H1 (cell line): ENCODE measurements around the gene CBLB. TPM values are rescaled to one million over a fixed set of nuclear protein-coding genes. Genes with fewer than 3 reads are reported as not detected.

Experiments used
- CTCF ChIA-PET: fragments of 300-600 bp; sonication (Branson Sonifier 250); formaldehyde crosslinking; loops from one replicate; lab custom pipeline; 2021; ENCODE audit not compliant: partially characterized antibody; lab: Charles Lee
- POLR2A ChIA-PET: fragments of 300-600 bp; sonication (Branson Sonifier 250); formaldehyde crosslinking; loops from one replicate; lab custom pipeline; 2021; ENCODE audit warnings: inconsistent platforms; ENCODE audit not compliant: partially characterized antibody; lab: Charles Lee
- DNase-seq, 2 experiments: peaks; one replicate each; pipeline versions ENCODE4 v3.0.0 to v3.0.0-alpha.2; 2010 to 2022; ENCODE audit warnings: low spot score in 2 of 2, low read depth in 1 of 2, mixed read lengths in 1 of 2
- FAIRE-seq: peaks from 2 replicates; lab custom pipeline; 2011; peaks lifted over from hg19 to GRCh38; lab: Jason Lieb, UNC
- H2AFZ ChIP-seq: 2 replicates; pipeline ENCODE4 v1.8.1; 2012; ENCODE audit warnings: low read length, inconsistent platforms
- H2AK5ac ChIP-seq: 2 replicates; pipeline ENCODE4 v1.6.1; 2013; ENCODE audit warnings: low read depth, low read length
- H2BK120ac ChIP-seq: replicated peaks from 2 replicates; pipeline ENCODE3; 2013; ENCODE audit warnings: low read depth, low read length, inconsistent platforms
- H2BK12ac ChIP-seq: 2 replicates; pipeline ENCODE4 v1.6.1; 2013; ENCODE audit warnings: low read depth, low read length
- H2BK15ac ChIP-seq: 2 replicates; pipeline ENCODE4 v1.6.1; 2013; ENCODE audit warnings: low read length
- H2BK20ac ChIP-seq: 2 replicates; pipeline ENCODE4 v1.6.1; 2013; ENCODE audit warnings: low read length
- H2BK5ac ChIP-seq: 2 replicates; pipeline ENCODE4 v1.6.1; 2013; ENCODE audit warnings: low read depth, low read length
- H3K14ac ChIP-seq: 2 replicates; pipeline ENCODE4 v1.6.1; 2013; ENCODE audit warnings: inconsistent platforms; ENCODE audit not compliant: insufficient read length
- H3K18ac ChIP-seq: 2 replicates; pipeline ENCODE4 v1.6.1; 2013; ENCODE audit warnings: low read length; ENCODE audit errors: extremely low read depth
- H3K23ac ChIP-seq: 2 replicates; pipeline ENCODE4 v1.6.1; 2013; ENCODE audit warnings: inconsistent platforms; ENCODE audit not compliant: insufficient read length
- H3K23me2 ChIP-seq: 2 replicates; pipeline ENCODE4 v1.6.1; 2013; ENCODE audit warnings: low read depth, low read length
- H3K27ac ChIP-seq: 2 replicates; pipeline ENCODE4 v1.6.1; 2011; ENCODE audit warnings: low read depth, low read length, inconsistent platforms
- H3K27me3 ChIP-seq, 4 experiments: replicated peaks in 1 of 4; 1 replicate in 1 of 4; 2 replicates in 3 of 4; pipeline versions ENCODE4 v1.6.1 to v1.8.1; 2011 to 2013; ENCODE audit warnings: low read length in 3 of 4, mild to moderate bottlenecking in 3 of 4, inconsistent platforms in 2 of 4, mixed read lengths in 2 of 4, moderate library complexity in 1 of 4; ENCODE audit not compliant: control insufficient read depth in 3 of 4, insufficient read depth in 3 of 4; ENCODE audit errors: extremely low read depth in 1 of 4
- H3K36me3 ChIP-seq, 4 experiments: 2 replicates each; pipeline versions ENCODE4 v1.6.1 to v1.8.1; 2011 to 2013; ENCODE audit warnings: mild to moderate bottlenecking in 4 of 4, low read length in 3 of 4, moderate library complexity in 2 of 4, control low read depth in 1 of 4, inconsistent platforms in 1 of 4; ENCODE audit not compliant: insufficient read depth in 4 of 4, control insufficient read depth in 2 of 4
- H3K4ac ChIP-seq: replicated peaks from 2 replicates; pipeline ENCODE3; 2013; ENCODE audit warnings: low read length, low read depth, mixed read lengths, inconsistent platforms; ENCODE audit not compliant: insufficient read length
- H3K4me1 ChIP-seq, 4 experiments: replicated peaks in 1 of 4; 1 replicate in 1 of 4; 2 replicates in 3 of 4; pipeline versions ENCODE4 v1.6.1 to v1.8.1; 2011 to 2013; ENCODE audit warnings: low read length in 3 of 4, inconsistent platforms in 2 of 4, mixed read lengths in 1 of 4; ENCODE audit not compliant: insufficient read depth in 4 of 4, control insufficient read depth in 3 of 4
- H3K4me2 ChIP-seq, 2 experiments: 2 replicates each; pipeline versions ENCODE4 v1.6.1 to v1.8.1; 2011 to 2013; ENCODE audit warnings: low read depth in 2 of 2, low read length in 2 of 2, control low read depth in 1 of 2, inconsistent platforms in 1 of 2, mild to moderate bottlenecking in 1 of 2; ENCODE audit not compliant: insufficient read depth in 1 of 2
- H3K4me3 ChIP-seq, 4 experiments: fragments of 200-600, 300-600 bp in 1 of 4; sonication (generic), shearing (Covaris generic), sonication (Bioruptor Twin) in 1 of 4; 2 replicates each; pipeline versions ENCODE4 v1.5.1 to v1.8.1; 2011 to 2016; ENCODE audit warnings: low read length in 4 of 4, low read depth in 3 of 4, control low read depth in 2 of 4, inconsistent platforms in 2 of 4, mild to moderate bottlenecking in 2 of 4, mixed read lengths in 1 of 4, moderate library complexity in 1 of 4; ENCODE audit not compliant: insufficient read depth in 2 of 4; ENCODE audit errors: extremely low read depth in 1 of 4
- H3K56ac ChIP-seq: replicated peaks from 2 replicates; pipeline ENCODE3; 2013; ENCODE audit warnings: low read depth, mild to moderate bottlenecking, mixed read lengths, low read length, inconsistent platforms; ENCODE audit not compliant: insufficient read length
- H3K79me1 ChIP-seq: 2 replicates; pipeline ENCODE4 v1.6.1; 2013; ENCODE audit warnings: low read depth, low read length, control low read depth
- H3K79me2 ChIP-seq, 2 experiments: 2 replicates each; pipeline versions ENCODE4 v1.6.1 to v1.8.1; 2012 to 2013; ENCODE audit warnings: low read length in 2 of 2, mild to moderate bottlenecking in 2 of 2, inconsistent platforms in 1 of 2; ENCODE audit not compliant: insufficient read depth in 2 of 2, control insufficient read depth in 1 of 2
- H3K9ac ChIP-seq, 4 experiments: replicated peaks in 1 of 4; 1 replicate in 1 of 4; 2 replicates in 3 of 4; pipeline versions ENCODE4 v1.6.1 to v1.8.1; 2011 to 2013; ENCODE audit warnings: low read depth in 3 of 4, low read length in 3 of 4, control low read depth in 2 of 4, mild to moderate bottlenecking in 2 of 4, moderate library complexity in 2 of 4, inconsistent platforms in 1 of 4; ENCODE audit errors: extremely low read depth in 1 of 4
- H3K9me3 ChIP-seq, 2 experiments: 2 replicates each; pipeline versions ENCODE4 v1.6.1 to v1.8.1; 2012 to 2013; ENCODE audit warnings: mild to moderate bottlenecking in 2 of 2, moderate library complexity in 2 of 2, control low read depth in 1 of 2, inconsistent platforms in 1 of 2, low read depth in 1 of 2, low read length in 1 of 2, mixed read lengths in 1 of 2; ENCODE audit not compliant: insufficient read depth in 2 of 2
- H4K20me1 ChIP-seq, 2 experiments: replicated peaks in 1 of 2; 2 replicates each; pipeline versions ENCODE3 to v1.8.1; 2011 to 2013; ENCODE audit warnings: inconsistent platforms in 2 of 2, low read length in 2 of 2, mild to moderate bottlenecking in 1 of 2; ENCODE audit not compliant: insufficient read depth in 2 of 2, control insufficient read depth in 1 of 2
- H4K5ac ChIP-seq: 2 replicates; pipeline ENCODE4 v1.6.1; 2013; ENCODE audit warnings: low read length, low read depth, mixed read lengths, inconsistent platforms; ENCODE audit not compliant: insufficient read length
- H4K8ac ChIP-seq: 2 replicates; pipeline ENCODE4 v1.8.0; 2013; ENCODE audit warnings: mild to moderate bottlenecking, moderate library complexity, low read length, inconsistent platforms; ENCODE audit not compliant: insufficient read depth; ENCODE audit errors: extremely low read depth
- H4K91ac ChIP-seq: replicated peaks from 2 replicates; pipeline ENCODE3; 2013; ENCODE audit warnings: low read length, mixed read lengths, inconsistent platforms; ENCODE audit not compliant: insufficient read length
- POU5F1 ChIP-seq: IDR thresholded peaks from 2 replicates; pipeline ENCODE4 v1.6.1; 2011; ENCODE audit warnings: low read depth, mild to moderate bottlenecking, low read length, moderate library complexity
- RAD21 ChIP-seq, 2 experiments: IDR thresholded peaks in 1 of 2; conservative IDR thresholded peaks in 1 of 2; 2 replicates each; pipeline ENCODE4 v1.6.1; 2011; ENCODE audit warnings: low read depth in 2 of 2, low read length in 2 of 2, improper control_type of control experiment in 1 of 2, inconsistent platforms in 1 of 2, mild to moderate bottlenecking in 1 of 2, moderate library complexity in 1 of 2
- WGBS, 2 experiments: shearing (Covaris generic) in 1 of 2; methylation state at CpG; one replicate each; pipeline versions ENCODE4 v1.1.6 to v1.1.7; 2013 to 2015; ENCODE audit warnings: low lambda C conversion rate in 2 of 2, mixed read lengths in 2 of 2, inconsistent platforms in 1 of 2, low coverage in 1 of 2, missing lambda C conversion rate in 1 of 2; ENCODE audit not compliant: insufficient replicate concordance in 2 of 2, insufficient coverage in 1 of 2, insufficient read length in 1 of 2; ENCODE audit errors: extremely low coverage in 1 of 2, missing lambda C conversion rate in 1 of 2; 5-methylcytosine and 5-hydroxymethylcytosine counted together
- polyA plus RNA-seq, 7 experiments: library from polyadenylated mRNA; depleted of rRNA in 3 of 7; stranded (reverse) in 5 of 7; unstranded in 2 of 7; fragments of >200 nt in 5 of 7; fragments of 200-250 nt in 2 of 7; gene quantifications; 1 replicate in 5 of 7; 2 replicates in 1 of 7; 4 replicates in 1 of 7; pipeline versions ENCODE4 v1.2.1 to v1.2.3, GENCODE V29; 2011 to 2013; ENCODE audit warnings: missing spikeins in 2 of 7, mixed read lengths in 2 of 7
- total RNA-seq: library from RNA; stranded (reverse); fragmentation: NEBNext Ultra II Directional; extraction: Animal tissue kit (Norgen Biotek cat#: 25700); gene quantifications from 2 replicates; pipeline ENCODE4 v1.2.1, GENCODE V29; 2021

The CBLB gene
- total and polyA plus RNA-seq, 2 of the 8 experiments (the other 6 are each of a cell fraction or from before 2014, with no cell fraction given): 14.5 to 26.0 TPM

- Histone ChIP-seq H3K56ac (no peak overlapping the region), H3K14ac (no peak overlapping the region), H2BK12ac (no peak overlapping the region), H3K23me2 (no peaks in the 10 kb centered on the region), H3K79me2 (peaks cover 0 to 32% of the 10 kb centered on the region in 2 experiments; a peak in 3 of 4 replicates), H3K36me3 (no peaks in the 10 kb centered on the region), H3K23ac (no peak overlapping the region), H4K20me1 (no peaks in the 10 kb centered on the region), H3K9ac (no peak overlapping the region), H3K79me1 (no peaks in the 10 kb centered on the region; the same call in 1 of the 2 replicates), H3K18ac (no peak overlapping the region), H2AFZ (no peak overlapping the region), H2BK5ac (no peak overlapping the region), H3K27me3 (no peaks in the 10 kb centered on the region), H3K4ac (no peak overlapping the region), H4K91ac (no peak overlapping the region), H2BK15ac (no peak overlapping the region), H2BK20ac (no peak overlapping the region), H2BK120ac (no peak overlapping the region), H3K4me2 (peak overlapping the region in 1 of 2 experiments; percentile 32; a peak in 1 of 4 replicates), H2AK5ac (no peak overlapping the region), H3K4me1 (peaks cover 2 to 16% (median 11%) of the 10 kb centered on the region in 4 experiments; a peak in 6 of 7 replicates), H3K4me3 (no peak overlapping the region), H4K5ac (peak overlapping the region; percentile 56), H3K9me3 (0 out of 4 replicates have a peak, but pooled peaks cover 0 to 3% of the 10 kb centered on the region in 2 experiments), H3K27ac (no peak overlapping the region), H4K8ac (no peak overlapping the region)
- POLR2A ChIA-PET: no interaction called here
- 38% methylated on average over 3 of the region's 3 CpGs; no CpG with 5 or more reads in 1 of the 2 experiments for whole genome bisulfite sequencing, 2 experiments
- DNase-seq (no peak), FAIRE-seq (no peak)
- CTCF ChIA-PET: no interaction called here
- TF ChIP-seq POU5F1 (no peak), RAD21 (IDR thresholded peaks at IDR 0.05 in 1 of 2, conservative IDR thresholded peaks at IDR 0.05 in 1 of 2; ENCODE audit: low read depth in 2 of 2, low read length in 2 of 2) (no peak)
Measured at GRCh38 chr3:105799286-105799685, 69.5 kb downstream of the CBLB start.
